Measurements from ENCODE around the gene TMEM213.
"Not testable (repeated sequence)": the region's sequence is repeated elsewhere in the genome, so short reads cannot be mapped to it uniquely, and the experiment has no call there.

The TMEM213 gene

GRCh38 chr7:138785587-138786437 is 12.0 kb upstream of the TMEM213 start:
- DNase-seq = no peak
- intact Hi-C loops (cut with DNase I) = no loop called here

- intact Hi-C loops (cut with DNase I) = no loop called here
- DNase-seq = no peak
Measured at GRCh38 chr7:138796038-138796615, 1.7 kb upstream of the TMEM213 start.

GRCh38 chr7:138797046-138797445 is 748 bp upstream of the TMEM213 start:
- intact Hi-C loops (cut with DNase I); DNase-seq: not testable (repeated sequence)

GRCh38 chr7:138798836-138799235 is 1.0 kb downstream of the TMEM213 start:
- intact Hi-C loops (cut with DNase I) = no loop called here
- no peak for DNase-seq

GRCh38 chr7:138799336-138800000 is 1.7 kb downstream of the TMEM213 start:
- intact Hi-C loops (cut with DNase I) = no loop called here
- DNase-seq = no peak

GRCh38 chr7:138801256-138801655 is 3.5 kb downstream of the TMEM213 start:
- peak in 16 of 42 donors; percentile 2 to 60 (median 22) for DNase-seq

GRCh38 chr7:138802706-138803105 is 4.9 kb downstream of the TMEM213 start:
- intact Hi-C loops (cut with DNase I) = no loop called here
- no peak for DNase-seq

More at GRCh38 chr7:138801256-138801655, 3.5 kb downstream of the TMEM213 start:
- intact Hi-C loops (cut with DNase I) = no loop called here

GRCh38 chr7:138804618-138805017 is 6.8 kb downstream of the TMEM213 start:
- no peak for DNase-seq

GRCh38 chr7:138809346-138809745 is 11.6 kb downstream of the TMEM213 start:
- intact Hi-C loops (cut with DNase I) = no loop called here
- DNase-seq = no peak

More at GRCh38 chr7:138804618-138805017, 6.8 kb downstream of the TMEM213 start:
- intact Hi-C loops (cut with DNase I) = no loop called here

- intact Hi-C loops (cut with DNase I); DNase-seq: not testable (repeated sequence)
Measured at GRCh38 chr7:138811327-138811726, 13.5 kb downstream of the TMEM213 start.

- intact Hi-C loops (cut with DNase I) = no loop called here
- DNase-seq = no peak
Measured at GRCh38 chr7:138813945-138814344, 16.2 kb downstream of the TMEM213 start.

- intact Hi-C loops (cut with DNase I) = no loop called here
- no peak for DNase-seq
Measured at GRCh38 chr7:138814816-138815332, 17.1 kb downstream of the TMEM213 start.

- no peak for DNase-seq
- intact Hi-C loops (cut with DNase I) = no loop called here
Measured at GRCh38 chr7:138816650-138817049, 18.9 kb downstream of the TMEM213 start.

GRCh38 chr7:138819625-138820024 is 21.8 kb downstream of the TMEM213 start:
- intact Hi-C loops (cut with DNase I) = no loop called here
- DNase-seq = no peak

GRCh38 chr7:138821912-138822311 is 24.1 kb downstream of the TMEM213 start:
- DNase-seq = no peak
- intact Hi-C loops (cut with DNase I) = no loop called here

GRCh38 chr7:138822867-138823535 is 25.2 kb downstream of the TMEM213 start:
- intact Hi-C loops (cut with DNase I) = no loop called here

GRCh38 chr7:138825049-138825721 is 27.4 kb downstream of the TMEM213 start:
- DNase-seq = no peak
- intact Hi-C loops (cut with DNase I) = no loop called here

More at GRCh38 chr7:138822867-138823535, 25.2 kb downstream of the TMEM213 start:
- DNase-seq = no peak

GRCh38 chr7:138828302-138828701 is 30.5 kb downstream of the TMEM213 start:
- intact Hi-C loops (cut with DNase I) = no loop called here
- DNase-seq = no peak

- intact Hi-C loops (cut with DNase I) = no loop called here
- DNase-seq = no peak
Measured at GRCh38 chr7:138829335-138829734, 31.5 kb downstream of the TMEM213 start.
